ENCODE data around the gene LARP4B. TPM values are rescaled to one million over a fixed set of nuclear protein-coding genes. Genes with fewer than 3 reads are reported as not detected.

LARP4B gene
- polyA plus RNA-seq, 1 experiment: 33.5 TPM

DNA sequence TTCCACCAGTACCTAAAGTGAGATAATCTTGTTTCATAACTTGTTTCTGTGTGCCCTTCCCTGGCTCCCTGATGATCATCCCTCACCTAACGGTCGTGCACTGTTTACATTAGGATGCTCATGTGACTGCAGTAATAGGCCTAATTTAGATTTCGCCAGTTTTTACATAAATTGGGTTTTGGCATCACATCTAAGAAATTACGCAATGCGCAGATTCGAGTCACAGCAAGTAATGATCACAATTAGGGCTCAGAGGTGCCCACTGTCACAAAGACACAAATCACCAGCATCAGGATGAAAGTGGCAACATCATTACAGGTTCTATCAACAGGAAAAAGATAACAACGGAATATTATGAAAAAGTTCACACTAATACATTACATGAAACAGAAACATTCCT lies 94.7 kb downstream of the LARP4B start:
- H3K9me3 ChIP-seq (ENCODE audit: control insufficient read depth, insufficient read depth, low read length): no peaks in the 10 kb centered on the region
- ChIA-PET POLR2A (no interaction called here), CTCF (no interaction called here)

GRCh38 chr10:834493-834892 lies 97.0 kb downstream of the LARP4B start:
- no peak for DNase-seq (ENCODE audit: low read depth, low spot score)
- ChIA-PET POLR2A (no interaction called here), CTCF (no interaction called here)
- Histone ChIP-seq H3K27ac (ENCODE audit: low read depth, low read length) (no peak overlapping the region), H3K4me3 (ENCODE audit: low read depth, low read length) (no peak overlapping the region), H3K27me3 (ENCODE audit: control insufficient read depth, insufficient read depth, low read length) (no peaks in the 10 kb centered on the region), H3K9me3 (ENCODE audit: control insufficient read depth, insufficient read depth, low read length) (no peaks in the 10 kb centered on the region)
- TF ChIP-seq, protein P1, sequence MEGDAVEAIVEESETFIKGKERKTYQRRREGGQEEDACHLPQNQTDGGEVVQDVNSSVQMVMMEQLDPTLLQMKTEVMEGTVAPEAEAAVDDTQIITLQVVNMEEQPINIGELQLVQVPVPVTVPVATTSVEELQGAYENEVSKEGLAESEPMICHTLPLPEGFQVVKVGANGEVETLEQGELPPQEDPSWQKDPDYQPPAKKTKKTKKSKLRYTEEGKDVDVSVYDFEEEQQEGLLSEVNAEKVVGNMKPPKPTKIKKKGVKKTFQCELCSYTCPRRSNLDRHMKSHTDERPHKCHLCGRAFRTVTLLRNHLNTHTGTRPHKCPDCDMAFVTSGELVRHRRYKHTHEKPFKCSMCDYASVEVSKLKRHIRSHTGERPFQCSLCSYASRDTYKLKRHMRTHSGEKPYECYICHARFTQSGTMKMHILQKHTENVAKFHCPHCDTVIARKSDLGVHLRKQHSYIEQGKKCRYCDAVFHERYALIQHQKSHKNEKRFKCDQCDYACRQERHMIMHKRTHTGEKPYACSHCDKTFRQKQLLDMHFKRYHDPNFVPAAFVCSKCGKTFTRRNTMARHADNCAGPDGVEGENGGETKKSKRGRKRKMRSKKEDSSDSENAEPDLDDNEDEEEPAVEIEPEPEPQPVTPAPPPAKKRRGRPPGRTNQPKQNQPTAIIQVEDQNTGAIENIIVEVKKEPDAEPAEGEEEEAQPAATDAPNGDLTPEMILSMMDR (IDR thresholded peaks at IDR 0.05; ENCODE audit: low read depth, low read length): no peak

More for the DNA sequence above, 94.7 kb downstream of the LARP4B start:
- Histone ChIP-seq H3K27me3 (ENCODE audit: control insufficient read depth, insufficient read depth, low read length) (no peaks in the 10 kb centered on the region), H3K27ac (ENCODE audit: low read depth, low read length) (no peak overlapping the region), H3K4me3 (ENCODE audit: low read depth, low read length) (no peak overlapping the region)
- no peak for DNase-seq (ENCODE audit: low read depth, low spot score)
- TF ChIP-seq, protein P1 (IDR thresholded peaks at IDR 0.05; ENCODE audit: low read depth, low read length): no peak

DNA sequence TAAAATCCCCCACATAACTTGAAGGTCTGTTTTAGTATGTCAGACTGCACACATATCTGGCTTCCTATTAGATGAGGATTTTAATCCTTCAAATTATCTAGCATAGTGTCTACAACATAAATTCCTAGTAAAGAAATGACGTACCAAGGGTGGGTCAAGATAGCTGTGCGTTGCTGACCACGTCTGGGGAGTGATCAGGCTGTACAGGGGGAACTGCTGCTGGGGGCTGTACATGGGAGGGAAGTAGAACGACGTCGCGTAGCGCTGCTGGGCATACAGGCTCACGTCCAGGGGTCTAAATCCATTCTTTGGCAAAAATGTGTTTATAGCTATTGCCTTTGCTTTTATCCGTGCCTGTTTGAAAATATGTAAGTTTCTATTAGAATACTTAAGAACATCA lies 102.3 kb downstream of the LARP4B start:
- H3K27me3 ChIP-seq (ENCODE audit: control insufficient read depth, insufficient read depth, low read length): no peaks in the 10 kb centered on the region
- TF ChIP-seq, protein P1 (IDR thresholded peaks at IDR 0.05; ENCODE audit: low read depth, low read length): no peak
- no peak overlapping the region for H3K4me3 ChIP-seq (ENCODE audit: low read depth, low read length)
- no peak for DNase-seq (ENCODE audit: low read depth, low spot score)
- H3K9me3 ChIP-seq (ENCODE audit: control insufficient read depth, insufficient read depth, low read length): no peaks in the 10 kb centered on the region
- CTCF ChIA-PET: no interaction called here
- POLR2A ChIA-PET: no interaction called here
- no peak overlapping the region for H3K27ac ChIP-seq (ENCODE audit: low read depth, low read length)

DNA sequence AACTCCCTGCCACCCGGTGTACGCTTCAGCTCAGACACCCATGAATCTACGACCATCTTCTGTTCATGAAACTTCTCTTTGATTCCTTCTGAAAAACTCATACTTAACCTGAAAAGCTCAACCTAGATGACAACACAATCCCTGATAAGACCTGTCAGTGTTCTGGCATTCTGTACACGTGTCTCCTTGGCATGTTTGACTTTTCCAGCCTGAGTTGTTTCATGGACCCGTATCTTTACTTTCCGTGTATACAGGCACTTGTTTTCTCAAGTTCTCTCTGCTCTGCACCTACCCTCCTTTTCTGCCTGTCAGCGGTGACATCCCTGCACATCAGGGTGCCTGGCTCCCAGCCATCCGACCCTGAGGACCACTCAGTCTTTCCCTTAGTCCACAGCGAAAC lies 103.3 kb downstream of the LARP4B start:
- ChIA-PET CTCF (no interaction called here), POLR2A (no interaction called here)
- Histone ChIP-seq H3K4me3 (ENCODE audit: low read depth, low read length) (no peak overlapping the region), H3K27me3 (ENCODE audit: control insufficient read depth, insufficient read depth, low read length) (no peaks in the 10 kb centered on the region), H3K9me3 (ENCODE audit: control insufficient read depth, insufficient read depth, low read length) (no peaks in the 10 kb centered on the region), H3K27ac (ENCODE audit: low read depth, low read length) (no peak overlapping the region)
- DNase-seq (ENCODE audit: low read depth, low spot score): no peak
- TF ChIP-seq, protein P1 (IDR thresholded peaks at IDR 0.05; ENCODE audit: low read depth, low read length): no peak

- H3K9me3 ChIP-seq (ENCODE audit: control insufficient read depth, insufficient read depth, low read length): no peaks in the 10 kb centered on the region; the same call in 1 of the 2 replicates
- TF ChIP-seq, protein P1 (IDR thresholded peaks at IDR 0.05; ENCODE audit: low read depth, low read length): no peak
- no peaks in the 10 kb centered on the region for H3K27me3 ChIP-seq (ENCODE audit: control insufficient read depth, insufficient read depth, low read length)
- H3K4me3 ChIP-seq (ENCODE audit: low read depth, low read length): no peak overlapping the region
- DNase-seq (ENCODE audit: low read depth, low spot score): no peak
- CTCF ChIA-PET: no interaction called here
- POLR2A ChIA-PET: no interaction called here
- no peak overlapping the region for H3K27ac ChIP-seq (ENCODE audit: low read depth, low read length)
Observed at GRCh38 chr10:824946-825345, 106.6 kb downstream of the LARP4B start.

Data from AG04450 (cell line).